Spleen (tissue), 7 donors: ENCODE results near the gene TBC1D25.

Experiments used
- CTCF ChIP-seq, 11 experiments: fragments of 200-600 bp in 7 of 11; fragments of 450-650 bp in 4 of 11; sonication (generic) in 4 of 11; IDR thresholded peaks in 8 of 11; conservative IDR thresholded peaks in 3 of 11; 1 replicate in 7 of 11; 2 replicates in 4 of 11; pipeline versions ENCODE4 v1.4.0 to v1.8.0; 2016 to 2021; ENCODE audit warnings: antibody characterized with exemption in 11 of 11, inconsistent platforms in 4 of 11, mild to moderate bottlenecking in 1 of 11
- POLR2A ChIP-seq, 3 donors: fragments of 450-650 bp; IDR thresholded peaks; one replicate each; pipeline ENCODE4 v1.5.1; 2017; ENCODE audit warnings: antibody characterized with exemption in 3 of 3, mild to moderate bottlenecking in 1 of 3
- POLR2AphosphoS5 ChIP-seq, 3 donors: sonication (generic); formaldehyde crosslinking; IDR thresholded peaks; one replicate each; pipeline ENCODE4 v1.5.1; 2017; ENCODE audit warnings: antibody characterized with exemption in 3 of 3
- donor health status: DM: no; HTN: no; CAD: no; lungs with moderate emphysema.
- donor health status: DM: no; HTN: no; CAD: no.
- donor health status: DM: no; HTN: no; CAD: no.

DNA sequence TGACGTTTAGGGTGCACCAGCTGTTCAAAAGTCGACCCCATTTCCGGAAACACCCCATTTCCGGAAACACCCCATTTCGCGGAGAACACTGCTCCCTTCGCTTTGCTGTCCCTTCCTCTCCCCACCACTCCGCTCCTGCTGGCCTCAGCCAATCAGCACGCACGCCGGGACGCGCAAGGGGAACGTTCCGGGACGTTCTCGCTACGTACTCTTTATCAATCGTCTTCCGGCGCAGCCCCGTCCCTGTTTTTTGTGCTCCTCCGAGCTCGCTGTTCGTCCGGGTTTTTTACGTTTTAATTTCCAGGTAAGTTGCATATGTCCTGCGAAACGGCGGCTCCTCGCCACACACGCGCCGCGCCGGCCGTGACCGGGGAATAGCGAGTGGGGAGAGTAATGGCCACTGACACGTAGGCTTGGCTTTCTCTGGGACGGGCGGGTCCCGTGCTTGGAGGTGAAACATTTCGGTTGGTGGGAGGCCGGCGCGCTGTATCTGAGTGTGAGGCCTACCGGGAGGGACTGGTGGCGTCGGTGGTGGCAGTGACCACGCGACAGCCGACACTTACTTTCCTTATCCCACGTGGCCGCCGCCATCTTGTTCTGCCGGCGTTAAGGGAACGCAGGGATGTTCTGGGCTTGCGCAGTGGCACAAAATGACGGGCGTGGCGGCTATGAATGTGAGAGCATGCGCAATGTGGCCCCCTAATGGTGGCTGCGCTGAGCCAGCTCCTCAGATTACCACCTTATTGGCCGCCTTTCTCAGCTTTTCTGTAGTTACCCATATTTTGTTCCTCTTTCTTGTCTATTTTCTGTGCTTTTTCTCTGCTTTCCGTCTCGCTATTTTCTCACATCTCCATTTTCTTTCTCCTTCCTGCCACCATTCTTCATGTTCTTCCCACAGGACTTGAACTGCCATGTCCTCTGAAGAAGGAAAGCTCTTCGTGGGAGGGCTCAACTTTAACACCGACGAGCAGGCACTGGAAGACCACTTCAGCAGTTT lies 35.1 kb downstream of the TBC1D25 start, which contains the start of gene RBM3:
- TF ChIP-seq POLR2A (IDR thresholded peaks at IDR 0.05) (peak; percentile 61 to 88 (median 76)), POLR2AphosphoS5 (IDR thresholded peaks at IDR 0.05) (peak; percentile 96 to 99 (median 98)), CTCF (IDR thresholded peaks at IDR 0.05 in 8 of 11, conservative IDR thresholded peaks at IDR 0.05 in 3 of 11) (peak in 9 of 11 experiments; percentile 11 to 65 (median 52))
